ENCODE data around the gene FRMPD2. TPM values are rescaled to one million over a fixed set of nuclear protein-coding genes. Genes with fewer than 3 reads are reported as not detected.

The FRMPD2 gene
- total and polyA plus RNA-seq, 2 donors from 2014 or later = 0.34 to 0.47 TPM

- intact Hi-C loops (cut with DNase I) = no loop called here
- no peak overlapping the region for H3K4me3 ChIP-seq (ENCODE audit: low read length in 3 of 3)
- no peak for TF ChIP-seq CTCF (IDR thresholded peaks at IDR 0.05; ENCODE audit: borderline replicate concordance, extremely low read depth, insufficient read depth)
- no peaks in the 10 kb centered on the region for H3K4me1 ChIP-seq (ENCODE audit: control insufficient read depth in 2 of 3, insufficient read depth in 2 of 3, low read depth in 1 of 3, low read length in 3 of 3)
- H3K36me3 ChIP-seq (ENCODE audit: control insufficient read depth in 2 of 3, insufficient read depth in 3 of 3, low read length in 3 of 3) = no peaks in the 10 kb centered on the region
- no peak overlapping the region for H3K27ac ChIP-seq (ENCODE audit: low read depth in 2 of 2, low read length in 2 of 2)
- no peaks in the 10 kb centered on the region for H3K27me3 ChIP-seq (ENCODE audit: control insufficient read depth, insufficient read depth, low read length)
- H3K9me3 ChIP-seq (ENCODE audit: control insufficient read depth in 2 of 3, insufficient read depth in 1 of 3, low read length in 3 of 3) = peaks cover 0 to 6% (median 0%) of the 10 kb centered on the region in 3 donors
- DNase-seq (no peak), FAIRE-seq (no peak)
- H3K9ac ChIP-seq (ENCODE audit: low read length in 3 of 3) = no peak overlapping the region
Observed at GRCh38 chr10:48213047-48213446, 61.4 kb downstream of the FRMPD2 start.

GRCh38 chr10:48211777-48212176 lies 62.7 kb downstream of the FRMPD2 start:
- FAIRE-seq (no peak), DNase-seq (no peak)
- Histone ChIP-seq H3K27me3 (ENCODE audit: control insufficient read depth, insufficient read depth, low read length) (no peaks in the 10 kb centered on the region), H3K9ac (ENCODE audit: low read length in 3 of 3) (no peak overlapping the region), H3K27ac (ENCODE audit: low read depth in 2 of 2, low read length in 2 of 2) (no peak overlapping the region), H3K9me3 (ENCODE audit: control insufficient read depth in 2 of 3, insufficient read depth in 1 of 3, low read length in 3 of 3) (peaks cover 0 to 6% (median 0%) of the 10 kb centered on the region in 3 donors), H3K4me3 (ENCODE audit: low read length in 3 of 3) (no peak overlapping the region), H3K4me1 (ENCODE audit: control insufficient read depth in 2 of 3, insufficient read depth in 2 of 3, low read depth in 1 of 3, low read length in 3 of 3) (no peaks in the 10 kb centered on the region), H3K36me3 (ENCODE audit: control insufficient read depth in 2 of 3, insufficient read depth in 3 of 3, low read length in 3 of 3) (no peaks in the 10 kb centered on the region)
- intact Hi-C loops (cut with DNase I) = no loop called here
- TF ChIP-seq CTCF (IDR thresholded peaks at IDR 0.05; ENCODE audit: borderline replicate concordance, extremely low read depth, insufficient read depth) = no peak

- H3K36me3 ChIP-seq (ENCODE audit: control insufficient read depth in 2 of 3, insufficient read depth in 3 of 3, low read length in 3 of 3) = no peaks in the 10 kb centered on the region
- intact Hi-C loops (cut with DNase I) = no loop called here
- FAIRE-seq (no peak), DNase-seq (no peak)
- no peak overlapping the region for H3K4me3 ChIP-seq (ENCODE audit: low read length in 3 of 3)
- peaks cover 0 to 5% (median 0%) of the 10 kb centered on the region in 3 donors for H3K9me3 ChIP-seq (ENCODE audit: control insufficient read depth in 2 of 3, insufficient read depth in 1 of 3, low read length in 3 of 3)
- H3K27me3 ChIP-seq (ENCODE audit: control insufficient read depth, insufficient read depth, low read length) = no peaks in the 10 kb centered on the region
- peaks cover 0 to 3% (median 0%) of the 10 kb centered on the region in 3 donors for H3K4me1 ChIP-seq (ENCODE audit: control insufficient read depth in 2 of 3, insufficient read depth in 2 of 3, low read depth in 1 of 3, low read length in 3 of 3)
- no peak overlapping the region for H3K27ac ChIP-seq (ENCODE audit: low read depth in 2 of 2, low read length in 2 of 2)
- no peak overlapping the region for H3K9ac ChIP-seq (ENCODE audit: low read length in 3 of 3)
- TF ChIP-seq CTCF (IDR thresholded peaks at IDR 0.05; ENCODE audit: borderline replicate concordance, extremely low read depth, insufficient read depth) = no peak
Observed at GRCh38 chr10:48210966-48211365, 63.5 kb downstream of the FRMPD2 start.

GRCh38 chr10:48210391-48210790 lies 64.1 kb downstream of the FRMPD2 start:
- no peaks in the 10 kb centered on the region for H3K9me3 ChIP-seq (ENCODE audit: control insufficient read depth in 2 of 3, insufficient read depth in 1 of 3, low read length in 3 of 3)
- H3K9ac ChIP-seq (ENCODE audit: low read length in 3 of 3) = no peak overlapping the region
- no peak overlapping the region for H3K4me3 ChIP-seq (ENCODE audit: low read length in 3 of 3)
- FAIRE-seq (no peak), DNase-seq (no peak)
- no peak overlapping the region for H3K27ac ChIP-seq (ENCODE audit: low read depth in 2 of 2, low read length in 2 of 2)
- H3K27me3 ChIP-seq (ENCODE audit: control insufficient read depth, insufficient read depth, low read length) = no peaks in the 10 kb centered on the region
- intact Hi-C loops (cut with DNase I) = no loop called here
- H3K4me1 ChIP-seq (ENCODE audit: control insufficient read depth in 2 of 3, insufficient read depth in 2 of 3, low read depth in 1 of 3, low read length in 3 of 3) = peaks cover 0 to 3% (median 0%) of the 10 kb centered on the region in 3 donors
- no peaks in the 10 kb centered on the region for H3K36me3 ChIP-seq (ENCODE audit: control insufficient read depth in 2 of 3, insufficient read depth in 3 of 3, low read length in 3 of 3)
- no peak for TF ChIP-seq CTCF (IDR thresholded peaks at IDR 0.05; ENCODE audit: borderline replicate concordance, extremely low read depth, insufficient read depth)
